Endodermal cell (in vitro differentiated cells): ENCODE data around the gene C1QL1. TPM values are rescaled to one million over a fixed set of nuclear protein-coding genes. Genes with fewer than 3 reads are reported as not detected.

Experiments used
- DNase-seq: peaks from one replicate; pipeline ENCODE4 v3.0.0-alpha.2; 2017
- H3K27ac ChIP-seq: 2 replicates; pipeline ENCODE4 v1.5.1; 2013; ENCODE audit warnings: mild to moderate bottlenecking, low read depth, low read length, moderate library complexity
- H3K27me3 ChIP-seq: 2 replicates; pipeline ENCODE4 v1.6.1; 2013; ENCODE audit warnings: mild to moderate bottlenecking, low read length, moderate library complexity; ENCODE audit not compliant: insufficient read depth, control insufficient read depth, poor library complexity, severe bottlenecking
- H3K36me3 ChIP-seq: 2 replicates; pipeline ENCODE4 v1.7.0; 2013; ENCODE audit warnings: mild to moderate bottlenecking, low read length, moderate library complexity; ENCODE audit not compliant: control insufficient read depth, insufficient read depth
- H3K4me1 ChIP-seq: one replicate; pipeline ENCODE4 v1.7.0; 2013; ENCODE audit warnings: low read length; ENCODE audit not compliant: control insufficient read depth, insufficient read depth
- H3K4me3 ChIP-seq: 2 replicates; pipeline ENCODE4 v1.5.1; 2013; ENCODE audit warnings: mild to moderate bottlenecking, low read length, moderate library complexity
- H3K9ac ChIP-seq: 2 replicates; pipeline ENCODE4 v1.6.1; 2013; ENCODE audit warnings: mild to moderate bottlenecking, low read length, moderate library complexity; ENCODE audit not compliant: poor library complexity, severe bottlenecking; ENCODE audit errors: extremely low read depth
- H3K9me3 ChIP-seq: 2 replicates; pipeline ENCODE4 v1.6.1; 2013; ENCODE audit warnings: mild to moderate bottlenecking, low read length, moderate library complexity; ENCODE audit not compliant: control insufficient read depth
- H3K27ac Mint-ChIP-seq: 2 replicates; pipeline ENCODE4 v1.8.0; 2020; ENCODE audit warnings: mixed read lengths
- H3K27me3 Mint-ChIP-seq: 2 replicates; pipeline ENCODE4 v1.8.0; 2021; ENCODE audit warnings: mild to moderate bottlenecking, mixed read lengths; ENCODE audit not compliant: insufficient read depth
- H3K36me3 Mint-ChIP-seq: 2 replicates; pipeline ENCODE4 v1.8.0; 2020; ENCODE audit warnings: low read depth, mixed read lengths
- H3K4me1 Mint-ChIP-seq: 2 replicates; pipeline ENCODE4 v1.8.0; 2020; ENCODE audit warnings: mixed read lengths
- H3K4me3 Mint-ChIP-seq: 2 replicates; pipeline ENCODE4 v1.8.0; 2020; ENCODE audit warnings: mild to moderate bottlenecking, moderate library complexity, mixed read lengths
- H3K9me3 Mint-ChIP-seq: 2 replicates; pipeline ENCODE4 v1.8.0; 2020; ENCODE audit warnings: mild to moderate bottlenecking, mixed read lengths
- CTCF ChIP-seq: fragments of 200-600 bp; sonication (generic); conservative IDR thresholded peaks from 2 replicates; pipeline ENCODE4 v1.5.0; 2021; ENCODE audit warnings: antibody characterized with exemption, mild to moderate bottlenecking
- WGBS, 2 experiments: methylation state at CpG; one replicate each; pipeline versions ENCODE4 v1.1.5 to v1.1.7; 2013; ENCODE audit warnings: missing lambda C conversion rate in 2 of 2, mixed read lengths in 1 of 2; ENCODE audit not compliant: insufficient coverage in 1 of 2, insufficient read length in 1 of 2; 5-methylcytosine and 5-hydroxymethylcytosine counted together
- total RNA-seq, 2 donors: library from RNA; stranded (reverse); fragmentation: NEBNext Ultra II Directional in 1 of 2; extraction: Animal tissue kit (Norgen Biotek cat#: 25700) in 1 of 2; gene quantifications; 2 replicates in 1 of 2; 3 replicates in 1 of 2; pipeline ENCODE4 v1.2.1, GENCODE V29; 2021

The C1QL1 gene
- total RNA-seq, 2 donors from 2014 or later: 1.4 to 2.7 TPM

GRCh38 chr17:44915321-44915726, 52.8 kb downstream of the C1QL1 start, which contains the start of gene GFAP:
Gene GFAP (minus strand): TSS chr17:44915500. CDS start chr17:44915486, 14 bp downstream.
- Mint-ChIP-seq H3K27me3 (peaks cover 53% of the 10 kb centered on the region), H3K36me3 (no peaks in the 10 kb centered on the region), H3K27ac (no peak within 1 kb of the TSS), H3K9me3 (no peaks in the 10 kb centered on the region), H3K4me1 (no peaks in the 10 kb centered on the region), H3K4me3 (no peak within 1 kb of the TSS)
- Histone ChIP-seq H3K9ac (no peak within 1 kb of the TSS), H3K4me3 (no peak within 1 kb of the TSS), H3K27me3 (peaks cover 32% of the 10 kb centered on the region), H3K27ac (peak within 1 kb of the TSS; percentile 22), H3K4me1 (no peaks in the 10 kb centered on the region), H3K36me3 (no peaks in the 10 kb centered on the region), H3K9me3 (no peaks in the 10 kb centered on the region)
- DNase-seq: no peak
- WGBS, 2 experiments: 91 to 95% methylated on average over 8 to 17 of the region's 17 CpGs
- TF ChIP-seq CTCF: no peak

GRCh38 chr17:44914698-44915271, 53.3 kb downstream of the C1QL1 start:
- Histone ChIP-seq H3K36me3 (no peaks in the 10 kb centered on the region), H3K4me1 (no peaks in the 10 kb centered on the region), H3K9ac (no peak overlapping the region), H3K9me3 (no peaks in the 10 kb centered on the region), H3K27me3 (peaks cover 31% of the 10 kb centered on the region), H3K4me3 (no peak overlapping the region), H3K27ac (no peak overlapping the region)
- H3K9me3 Mint-ChIP-seq: no peaks in the 10 kb centered on the region
- H3K27ac Mint-ChIP-seq: no peak overlapping the region
- no peak overlapping the region for H3K4me3 Mint-ChIP-seq
- no peaks in the 10 kb centered on the region for H3K36me3 Mint-ChIP-seq
- peaks cover 52% of the 10 kb centered on the region for H3K27me3 Mint-ChIP-seq
- no peaks in the 10 kb centered on the region for H3K4me1 Mint-ChIP-seq
- TF ChIP-seq CTCF: no peak
- peak; percentile 53 for DNase-seq
- 89 to 93% methylated on average over 14 to 19 of the region's 19 CpGs for WGBS, 2 experiments

- H3K36me3 Mint-ChIP-seq: no peaks in the 10 kb centered on the region
- no peak overlapping the region for H3K4me3 Mint-ChIP-seq
- Histone ChIP-seq H3K4me1 (no peaks in the 10 kb centered on the region), H3K36me3 (no peaks in the 10 kb centered on the region), H3K9ac (no peak overlapping the region), H3K4me3 (no peak overlapping the region), H3K27me3 (peaks cover 31% of the 10 kb centered on the region), H3K27ac (no peak overlapping the region), H3K9me3 (no peaks in the 10 kb centered on the region)
- H3K4me1 Mint-ChIP-seq: no peaks in the 10 kb centered on the region
- H3K9me3 Mint-ChIP-seq: no peaks in the 10 kb centered on the region
- no peak for DNase-seq
- WGBS, 2 experiments: 92 to 93% methylated on average over 4 of the region's 4 CpGs
- H3K27ac Mint-ChIP-seq: no peak overlapping the region
- no peak for TF ChIP-seq CTCF
- H3K27me3 Mint-ChIP-seq: peaks cover 52% of the 10 kb centered on the region
Measured at GRCh38 chr17:44914148-44914547, 54.0 kb downstream of the C1QL1 start.
